Measurements from ENCODE around the gene JMJD8.
A peak's percentile ranks its signal among the peaks of the same experiment; 100 is the strongest.

JMJD8 gene

DNA sequence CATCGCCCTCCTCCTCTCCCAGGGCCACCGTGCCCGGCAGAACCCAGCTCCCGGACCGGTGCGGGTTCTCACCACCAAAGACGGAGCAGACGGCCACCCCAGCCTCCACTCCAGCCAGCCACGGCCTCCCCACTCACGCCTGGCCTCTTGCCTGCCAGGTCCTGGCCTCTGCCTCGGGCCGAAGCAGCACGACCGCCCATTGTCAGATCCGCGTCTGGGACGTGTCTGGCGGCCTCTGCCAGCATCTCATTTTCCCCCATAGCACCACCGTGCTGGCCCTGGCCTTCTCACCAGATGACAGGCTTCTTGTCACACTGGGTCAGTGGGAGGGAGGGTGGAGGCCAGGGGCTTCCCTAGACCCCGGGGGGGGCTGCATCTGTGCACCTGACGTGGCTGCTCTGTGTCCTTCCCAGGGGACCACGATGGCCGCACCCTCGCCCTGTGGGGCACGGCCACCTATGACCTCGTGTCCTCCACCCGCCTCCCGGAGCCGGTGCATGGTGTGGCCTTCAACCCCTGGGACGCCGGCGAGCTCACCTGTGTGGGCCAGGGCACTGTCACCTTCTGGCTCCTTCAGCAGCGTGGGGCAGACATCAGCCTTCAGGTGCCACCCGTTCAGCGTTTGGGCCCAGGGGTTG, 22.8 kb downstream of the JMJD8 start:
- Histone ChIP-seq H3K4me2 (ENCODE audit: low read depth, low read length, poor library complexity, severe bottlenecking) (peak overlapping the region; percentile 12), H2AFZ (ENCODE audit: low read depth, low read length, severe bottlenecking) (no peak overlapping the region)

DNA sequence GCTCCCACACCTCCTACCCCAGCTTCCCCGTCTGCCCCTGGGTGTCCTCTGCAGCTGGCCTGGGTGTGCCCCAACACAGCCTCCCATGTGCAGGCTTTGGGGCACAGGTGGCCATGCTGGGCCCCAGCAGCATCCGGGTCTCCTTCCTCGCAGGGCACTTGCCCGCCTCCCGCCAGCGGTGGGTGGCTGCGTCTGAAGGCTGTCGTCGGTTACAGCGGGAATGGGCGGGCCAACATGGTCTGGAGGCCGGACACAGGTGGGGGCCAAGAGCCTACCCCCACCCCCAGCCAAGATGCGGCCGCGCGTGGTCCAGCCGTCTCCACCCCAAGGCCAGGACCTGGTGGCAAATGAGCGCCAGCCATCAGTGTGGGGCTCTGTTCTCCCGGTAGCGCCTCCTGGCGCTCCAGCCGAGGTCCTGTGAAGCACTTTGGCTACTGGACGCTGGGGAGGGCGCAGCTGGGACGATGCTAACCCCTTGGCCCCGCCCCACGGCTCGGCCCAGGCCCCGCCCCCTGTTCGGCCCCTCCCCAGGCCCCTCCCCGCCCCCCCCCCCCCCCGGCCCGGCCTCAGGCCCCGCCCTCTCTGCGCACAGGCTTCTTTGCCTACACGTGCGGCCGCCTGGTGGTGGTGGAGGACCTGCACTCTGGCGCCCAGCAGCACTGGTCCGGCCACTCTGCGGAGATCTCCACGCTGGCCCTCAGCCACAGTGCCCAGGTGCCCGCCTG, 23.5 kb downstream of the JMJD8 start:
- H3K4me3 ChIP-seq (ENCODE audit: insufficient read depth, low read length, poor library complexity, severe bottlenecking): no peak overlapping the region
- no peak overlapping the region for H2AFZ ChIP-seq (ENCODE audit: low read depth, low read length, severe bottlenecking)
- H3K79me2 ChIP-seq (ENCODE audit: insufficient read depth, low read length): no peaks in the 10 kb centered on the region
- H3F3A ChIP-seq (ENCODE audit: insufficient read depth): no peaks in the 10 kb centered on the region
- H3K27ac ChIP-seq (ENCODE audit: low read depth, low read length): no peak overlapping the region
- H3K4me2 ChIP-seq (ENCODE audit: low read depth, low read length, poor library complexity, severe bottlenecking): no peak overlapping the region
- TF ChIP-seq EZH2phosphoT487 (conservative IDR thresholded peaks at IDR 0.05; ENCODE audit: low read length): no peak
- TF ChIP-seq, protein P1, sequence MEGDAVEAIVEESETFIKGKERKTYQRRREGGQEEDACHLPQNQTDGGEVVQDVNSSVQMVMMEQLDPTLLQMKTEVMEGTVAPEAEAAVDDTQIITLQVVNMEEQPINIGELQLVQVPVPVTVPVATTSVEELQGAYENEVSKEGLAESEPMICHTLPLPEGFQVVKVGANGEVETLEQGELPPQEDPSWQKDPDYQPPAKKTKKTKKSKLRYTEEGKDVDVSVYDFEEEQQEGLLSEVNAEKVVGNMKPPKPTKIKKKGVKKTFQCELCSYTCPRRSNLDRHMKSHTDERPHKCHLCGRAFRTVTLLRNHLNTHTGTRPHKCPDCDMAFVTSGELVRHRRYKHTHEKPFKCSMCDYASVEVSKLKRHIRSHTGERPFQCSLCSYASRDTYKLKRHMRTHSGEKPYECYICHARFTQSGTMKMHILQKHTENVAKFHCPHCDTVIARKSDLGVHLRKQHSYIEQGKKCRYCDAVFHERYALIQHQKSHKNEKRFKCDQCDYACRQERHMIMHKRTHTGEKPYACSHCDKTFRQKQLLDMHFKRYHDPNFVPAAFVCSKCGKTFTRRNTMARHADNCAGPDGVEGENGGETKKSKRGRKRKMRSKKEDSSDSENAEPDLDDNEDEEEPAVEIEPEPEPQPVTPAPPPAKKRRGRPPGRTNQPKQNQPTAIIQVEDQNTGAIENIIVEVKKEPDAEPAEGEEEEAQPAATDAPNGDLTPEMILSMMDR (IDR thresholded peaks at IDR 0.05; ENCODE audit: insufficient read depth, low read length, poor library complexity, severe bottlenecking): no peak
- no peaks in the 10 kb centered on the region for H3K36me3 ChIP-seq (ENCODE audit: low read length)
- no peak overlapping the region for H3K9ac ChIP-seq (ENCODE audit: low read length)
- H4K20me1 ChIP-seq (ENCODE audit: low read depth, low read length): no peaks in the 10 kb centered on the region
- no peaks in the 10 kb centered on the region for H3K9me3 ChIP-seq (ENCODE audit: insufficient read depth, low read length)
- H3K27me3 ChIP-seq (ENCODE audit: low read length): no peaks in the 10 kb centered on the region
- H3K9me2 ChIP-seq (replicated peaks; ENCODE audit: insufficient read depth, low read length): no peaks in the 10 kb centered on the region

More for the DNA sequence above, 22.8 kb downstream of the JMJD8 start:
- no peaks in the 10 kb centered on the region for H3K9me3 ChIP-seq (ENCODE audit: insufficient read depth, low read length)
- H3K9ac ChIP-seq (ENCODE audit: low read length): no peak overlapping the region
- H3K9me2 ChIP-seq (replicated peaks; ENCODE audit: insufficient read depth, low read length): no peaks in the 10 kb centered on the region
- TF ChIP-seq EZH2phosphoT487 (conservative IDR thresholded peaks at IDR 0.05; ENCODE audit: low read length): no peak
- TF ChIP-seq, protein P1 (IDR thresholded peaks at IDR 0.05; ENCODE audit: insufficient read depth, low read length, poor library complexity, severe bottlenecking): no peak
- no peaks in the 10 kb centered on the region for H3K79me2 ChIP-seq (ENCODE audit: insufficient read depth, low read length)
- H3K36me3 ChIP-seq (ENCODE audit: low read length): no peaks in the 10 kb centered on the region
- H3K27ac ChIP-seq (ENCODE audit: low read depth, low read length): no peak overlapping the region
- H3F3A ChIP-seq (ENCODE audit: insufficient read depth): no peaks in the 10 kb centered on the region
- no peaks in the 10 kb centered on the region for H3K27me3 ChIP-seq (ENCODE audit: low read length)
- no peaks in the 10 kb centered on the region for H4K20me1 ChIP-seq (ENCODE audit: low read depth, low read length)
- H3K4me3 ChIP-seq (ENCODE audit: insufficient read depth, low read length, poor library complexity, severe bottlenecking): no peak overlapping the region

DNA sequence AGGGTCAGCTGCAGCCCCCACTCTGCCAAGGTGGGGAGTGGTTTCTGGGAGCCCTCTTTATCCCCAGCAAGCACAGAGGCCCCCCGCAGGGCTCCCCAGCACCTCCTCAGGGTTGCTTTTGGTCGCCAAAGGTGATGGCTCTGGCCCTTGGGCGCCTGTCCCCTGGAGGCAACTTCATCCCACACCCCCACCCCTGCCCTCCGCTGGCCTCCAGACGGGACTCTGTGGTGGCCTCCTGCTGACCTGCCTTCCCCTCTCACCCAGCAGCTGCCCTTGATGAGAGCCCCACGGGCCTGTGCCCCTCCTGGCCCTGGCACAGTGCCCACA, 24.0 kb downstream of the JMJD8 start:
- H3K27ac ChIP-seq (ENCODE audit: low read depth, low read length): no peak overlapping the region
- no peaks in the 10 kb centered on the region for H3K79me2 ChIP-seq (ENCODE audit: insufficient read depth, low read length)
- H3K4me2 ChIP-seq (ENCODE audit: low read depth, low read length, poor library complexity, severe bottlenecking): no peak overlapping the region
- H3K27me3 ChIP-seq (ENCODE audit: low read length): no peaks in the 10 kb centered on the region
- no peaks in the 10 kb centered on the region for H4K20me1 ChIP-seq (ENCODE audit: low read depth, low read length)
- H3K9me2 ChIP-seq (replicated peaks; ENCODE audit: insufficient read depth, low read length): no peaks in the 10 kb centered on the region
- no peak overlapping the region for H2AFZ ChIP-seq (ENCODE audit: low read depth, low read length, severe bottlenecking)
- no peaks in the 10 kb centered on the region for H3F3A ChIP-seq (ENCODE audit: insufficient read depth)
- TF ChIP-seq, protein P1 (IDR thresholded peaks at IDR 0.05; ENCODE audit: insufficient read depth, low read length, poor library complexity, severe bottlenecking): no peak
- TF ChIP-seq EZH2phosphoT487 (conservative IDR thresholded peaks at IDR 0.05; ENCODE audit: low read length): no peak
- no peak overlapping the region for H3K9ac ChIP-seq (ENCODE audit: low read length)
- no peaks in the 10 kb centered on the region for H3K9me3 ChIP-seq (ENCODE audit: insufficient read depth, low read length)
- H3K4me3 ChIP-seq (ENCODE audit: insufficient read depth, low read length, poor library complexity, severe bottlenecking): no peak overlapping the region
- no peaks in the 10 kb centered on the region for H3K36me3 ChIP-seq (ENCODE audit: low read length)

Data from SU-DHL-6 (cell line).